Thyroid gland (tissue), 4 donors: ENCODE results near the gene BTRC. TPM values are rescaled to one million over a fixed set of nuclear protein-coding genes. Genes with fewer than 3 reads are reported as not detected.

Experiments
- DNase-seq, 2 donors: peaks; one replicate each; pipeline ENCODE4 v3.0.0-alpha.2; 2019
- H3K27ac ChIP-seq, 3 donors: fragments of 200-600 bp; sonication (generic); 1 replicate in 2 of 3; 2 replicates in 1 of 3; pipeline ENCODE4 v1.5.1; 2016 to 2019; ENCODE audit warnings: mild to moderate bottlenecking in 1 of 3, moderate library complexity in 1 of 3
- H3K27me3 ChIP-seq: fragments of 200-600 bp; sonication (generic); one replicate; pipeline ENCODE4 v1.5.1; 2019
- H3K36me3 ChIP-seq, 2 donors: fragments of 200-600 bp; sonication (generic); one replicate each; pipeline ENCODE4 v1.5.1; 2016 to 2019
- H3K4me1 ChIP-seq, 2 donors: fragments of 200-600 bp; sonication (generic); one replicate each; pipeline ENCODE4 v1.5.1; 2017 to 2019
- H3K4me3 ChIP-seq, 3 donors: fragments of 200-600 bp; sonication (generic); replicated peaks in 1 of 3; 1 replicate in 2 of 3; 2 replicates in 1 of 3; pipeline ENCODE4 v1.5.1; 2016; ENCODE audit warnings: mild to moderate bottlenecking in 1 of 3
- H3K9me3 ChIP-seq: fragments of 200-600 bp; sonication (generic); one replicate; pipeline ENCODE4 v1.5.1; 2017
- CTCF ChIP-seq, 6 experiments: fragments of 200-600 bp in 3 of 6; fragments of 450-650 bp in 3 of 6; sonication (generic) in 3 of 6; IDR thresholded peaks; one replicate each; pipeline ENCODE4 v1.5.1; 2016 to 2019; ENCODE audit warnings: antibody characterized with exemption in 6 of 6, mild to moderate bottlenecking in 2 of 6, inconsistent platforms in 1 of 6, moderate library complexity in 1 of 6
- POLR2A ChIP-seq, 2 donors: fragments of 450-650 bp; IDR thresholded peaks; one replicate each; pipeline ENCODE4 v1.6.1; 2017; ENCODE audit warnings: antibody characterized with exemption in 2 of 2, mild to moderate bottlenecking in 2 of 2, moderate library complexity in 1 of 2
- WGBS, 2 donors: methylation state at CpG; one replicate each; pipeline ENCODE4 v1.1.5; 2017; 5-methylcytosine and 5-hydroxymethylcytosine counted together
- intact Hi-C: fragments of 100-400 bp; cut with DNase I; formaldehyde crosslinking; loops from one replicate; pipeline ENCODE4 v1.15.1; 2023
- total RNA-seq, 4 donors: library from RNA; depleted of rRNA; stranded (reverse); fragments of >200 nt; gene quantifications; one replicate each; pipeline ENCODE4 v1.2.3, GENCODE V29; 2016

Gene BTRC
- total RNA-seq, 4 donors from 2014 or later, result 14.5 to 70.4 (median 22.7) TPM

DNA sequence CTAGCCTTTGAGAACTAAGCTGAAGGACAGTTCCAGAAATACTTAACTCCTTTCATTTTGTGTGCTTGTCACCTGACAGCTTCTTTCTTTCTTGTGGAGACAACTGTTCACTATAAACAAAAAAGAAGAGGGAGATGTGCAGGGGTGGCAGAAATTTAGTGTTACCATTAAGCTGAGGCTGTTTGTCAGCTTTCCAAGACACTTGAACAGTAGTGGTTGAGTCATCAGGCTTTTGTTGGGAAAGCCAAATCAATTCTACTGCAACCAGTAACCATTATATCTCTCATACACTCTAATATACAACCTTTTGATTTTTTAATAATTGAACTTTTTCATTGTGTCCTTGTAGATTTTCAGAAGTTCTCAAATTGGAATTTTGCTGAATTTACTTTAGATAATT, 158.8 kb downstream of the BTRC start:
- intact Hi-C loops, result no loop called here
- Histone ChIP-seq H3K27ac (no peak overlapping the region), H3K9me3 (no peaks in the 10 kb centered on the region), H3K36me3 (no peaks in the 10 kb centered on the region), H3K27me3 (no peaks in the 10 kb centered on the region), H3K4me1 (no peaks in the 10 kb centered on the region), H3K4me3 (no peak overlapping the region)
- no peak for DNase-seq
- no peak for TF ChIP-seq POLR2A (IDR thresholded peaks at IDR 0.05)
- no peak for TF ChIP-seq CTCF (IDR thresholded peaks at IDR 0.05)

GRCh38 chr10:101513733-101514132, 159.8 kb downstream of the BTRC start:
- 96 to 97% methylated on average over 2 of the region's 2 CpGs for WGBS, 2 donors
- DNase-seq, result no peak
- TF ChIP-seq POLR2A (IDR thresholded peaks at IDR 0.05) (no peak), CTCF (IDR thresholded peaks at IDR 0.05) (no peak)
- H3K27me3 ChIP-seq, result no peaks in the 10 kb centered on the region
- intact Hi-C loops, result no loop called here
- no peak overlapping the region for H3K27ac ChIP-seq
- no peaks in the 10 kb centered on the region for H3K36me3 ChIP-seq
- H3K4me3 ChIP-seq, result no peak overlapping the region
- no peaks in the 10 kb centered on the region for H3K9me3 ChIP-seq
- no peaks in the 10 kb centered on the region for H3K4me1 ChIP-seq

- no peak overlapping the region for H3K27ac ChIP-seq
- WGBS, 2 donors, result 93 to 95% methylated on average over 6 of the region's 6 CpGs
- no peak overlapping the region for H3K4me3 ChIP-seq
- H3K4me1 ChIP-seq, result no peaks in the 10 kb centered on the region
- DNase-seq, result no peak
- H3K27me3 ChIP-seq, result no peaks in the 10 kb centered on the region
- intact Hi-C loops, result no loop called here
- peaks cover 0 to 2% of the 10 kb centered on the region in 2 donors for H3K36me3 ChIP-seq
- H3K9me3 ChIP-seq, result no peaks in the 10 kb centered on the region
- TF ChIP-seq POLR2A (IDR thresholded peaks at IDR 0.05), result no peak
- no peak for TF ChIP-seq CTCF (IDR thresholded peaks at IDR 0.05)
Observed at GRCh38 chr10:101525848-101526247, 171.9 kb downstream of the BTRC start.

DNA sequence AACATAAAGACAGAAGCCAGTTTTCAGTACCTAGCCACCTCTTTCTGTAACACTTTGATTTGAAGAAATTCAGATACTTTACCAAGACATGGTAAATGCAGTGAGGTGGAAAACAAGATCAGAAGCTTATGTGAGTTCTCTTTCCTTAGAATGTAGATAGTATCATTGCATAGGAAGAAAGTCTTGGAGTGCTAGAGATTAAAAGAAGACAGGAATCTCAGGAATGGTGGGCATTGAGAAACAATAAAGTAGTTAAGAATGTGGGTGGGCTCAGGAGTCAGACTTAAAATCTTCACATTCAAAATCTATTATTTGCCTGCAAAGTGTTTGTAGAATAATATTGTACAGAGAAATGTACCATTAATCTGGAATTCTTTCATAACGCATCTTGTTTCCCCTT, 175.2 kb downstream of the BTRC start:
- H3K27me3 ChIP-seq, result no peaks in the 10 kb centered on the region
- H3K36me3 ChIP-seq, result peaks cover 5 to 11% of the 10 kb centered on the region in 2 donors
- H3K4me3 ChIP-seq, result no peak overlapping the region
- no peak overlapping the region for H3K27ac ChIP-seq
- TF ChIP-seq POLR2A (IDR thresholded peaks at IDR 0.05) (no peak), CTCF (IDR thresholded peaks at IDR 0.05) (no peak)
- no peaks in the 10 kb centered on the region for H3K4me1 ChIP-seq
- WGBS, 2 donors, result 91 to 94% methylated on average over 1 of the region's 1 CpG
- no peaks in the 10 kb centered on the region for H3K9me3 ChIP-seq
- no peak for DNase-seq
- intact Hi-C loops, result no loop called here

- 73 to 82% methylated on average over 4 of the region's 4 CpGs for WGBS, 2 donors
- intact Hi-C loops, result no loop called here
- no peak overlapping the region for H3K4me3 ChIP-seq
- TF ChIP-seq CTCF (IDR thresholded peaks at IDR 0.05) (no peak), POLR2A (IDR thresholded peaks at IDR 0.05) (no peak)
- DNase-seq, result no peak
- H3K27me3 ChIP-seq, result no peaks in the 10 kb centered on the region
- H3K27ac ChIP-seq, result no peak overlapping the region
- no peaks in the 10 kb centered on the region for H3K9me3 ChIP-seq
- peaks cover 9 to 11% of the 10 kb centered on the region in 2 donors for H3K36me3 ChIP-seq
- no peaks in the 10 kb centered on the region for H3K4me1 ChIP-seq
Observed at GRCh38 chr10:101529725-101530553, 176.0 kb downstream of the BTRC start.
